DMS53 treated with DMSO at 0.1 percent for 48 hours (cell line): ENCODE results near the gene PGM2.
A peak's percentile ranks its signal among the peaks of the same experiment; 100 is the strongest.

ENCODE experiments used
- DNase-seq: peaks from one replicate; lab custom pipeline; 2025; ENCODE audit not compliant: unreplicated experiment; lab: John Stamatoyannopoulos, UW

The PGM2 gene

GRCh38 chr4:37860266-37860665 is 33.8 kb downstream of the PGM2 start:
- no peak for DNase-seq

GRCh38 chr4:37862961-37863360 is 36.5 kb downstream of the PGM2 start:
- no peak for DNase-seq

- no peak for DNase-seq
These were observed 38.3 kb downstream of the PGM2 start for GRCh38 chr4:37864786-37865185.

GRCh38 chr4:37865450-37865849 is 39.0 kb downstream of the PGM2 start:
- no peak for DNase-seq

- DNase-seq, result no peak
These were observed 40.6 kb downstream of the PGM2 start for GRCh38 chr4:37867102-37867501.

- DNase-seq, result no peak
These were observed 41.8 kb downstream of the PGM2 start for GRCh38 chr4:37868238-37868637.

- no peak for DNase-seq
These were observed 46.0 kb downstream of the PGM2 start for GRCh38 chr4:37872310-37872988.

GRCh38 chr4:37873386-37873785 is 46.9 kb downstream of the PGM2 start:
- peak; percentile 66 for DNase-seq

- DNase-seq, result no peak
These were observed 49.7 kb downstream of the PGM2 start for GRCh38 chr4:37876156-37876555.

- DNase-seq, result no peak
These were observed 52.9 kb downstream of the PGM2 start for GRCh38 chr4:37879365-37879764.

- no peak for DNase-seq
These were observed 55.3 kb downstream of the PGM2 start for GRCh38 chr4:37881811-37882210.

- peak; percentile 11 for DNase-seq
These were observed 56.3 kb downstream of the PGM2 start for GRCh38 chr4:37882665-37883296.

- DNase-seq, result no peak
These were observed 58.5 kb downstream of the PGM2 start for GRCh38 chr4:37884855-37885487.

GRCh38 chr4:37885496-37885895 is 59.0 kb downstream of the PGM2 start:
- no peak for DNase-seq

- DNase-seq, result peak; percentile 69
These were observed 63.6 kb downstream of the PGM2 start for GRCh38 chr4:37889849-37890800.

GRCh38 chr4:37890801-37891259 is 64.3 kb downstream of the PGM2 start, which contains the start of gene TBC1D1:
Gene TBC1D1 (plus strand): TSS chr4:37891084. CDS start chr4:37902096, 11,012 bp downstream.
- DNase-seq, result peak; percentile 47

- DNase-seq, result peak; percentile 47
These were observed 65.0 kb downstream of the PGM2 start for GRCh38 chr4:37891260-37892159.

- DNase-seq, result no peak
These were observed 66.2 kb downstream of the PGM2 start for GRCh38 chr4:37892641-37893040.

- DNase-seq, result no peak
These were observed 66.7 kb downstream of the PGM2 start for GRCh38 chr4:37893164-37893563.

- DNase-seq, result no peak
These were observed 68.8 kb downstream of the PGM2 start for GRCh38 chr4:37895271-37895670.
